DLD1 (cell line): ENCODE data around the gene CAP1.

Experiments used
- in situ Hi-C: cut with HindIII; loops from 2 replicates; pipeline ENCODE4 v1.10.0; 2017; ENCODE audit warnings: low sequenced_read_pairs

Gene CAP1

DNA sequence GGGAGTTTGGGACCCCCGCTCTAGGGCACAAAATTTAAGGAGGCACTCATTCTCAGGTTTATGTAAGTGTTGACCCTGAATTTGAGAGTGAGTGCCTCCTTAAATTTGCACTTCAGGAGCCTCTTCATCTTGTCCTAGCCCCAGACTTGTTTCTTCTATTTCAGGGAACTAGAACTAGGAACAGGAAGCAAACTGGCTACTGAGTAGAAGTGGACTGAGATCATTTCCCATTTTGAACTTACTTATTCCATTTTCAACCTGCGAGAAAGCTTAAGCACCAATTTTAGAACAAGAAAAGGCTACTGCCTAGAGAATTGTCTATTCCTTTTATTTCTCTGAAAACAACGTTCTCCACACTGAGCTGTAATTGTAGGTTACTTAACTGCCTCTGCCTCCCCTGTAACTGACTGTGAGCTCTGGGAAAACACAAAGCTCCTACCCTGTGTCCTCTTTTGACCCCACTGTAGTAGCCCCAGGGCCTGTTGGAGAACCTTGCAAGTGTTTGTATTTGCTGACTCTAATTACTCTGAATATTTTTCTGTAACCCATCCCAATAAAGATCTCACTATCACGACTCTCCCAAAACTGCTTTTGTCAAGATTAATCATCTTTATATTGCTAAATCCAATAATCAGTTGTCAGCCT is 54.1 kb downstream of the CAP1 start:
- in situ Hi-C loops = no loop called here

DNA sequence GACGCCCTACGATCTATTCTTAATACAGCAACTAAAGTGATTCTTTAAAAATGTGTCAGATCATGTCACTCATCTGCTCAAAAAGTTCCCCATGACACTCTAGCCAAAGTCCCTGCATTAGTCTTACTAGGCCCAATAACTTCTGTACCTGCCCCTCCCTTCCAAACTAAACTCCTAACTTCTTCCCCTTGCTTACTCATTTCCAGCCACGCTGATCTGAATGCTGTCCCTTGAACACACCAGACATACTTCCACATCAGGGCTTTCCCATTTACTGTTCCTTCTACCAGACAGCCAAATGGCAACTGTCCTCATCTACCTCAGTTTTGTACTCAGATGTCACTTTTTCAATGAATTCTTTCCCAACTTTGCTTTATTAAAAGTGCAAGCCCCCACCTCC is 55.3 kb downstream of the CAP1 start:
- in situ Hi-C loops = no loop called here

DNA sequence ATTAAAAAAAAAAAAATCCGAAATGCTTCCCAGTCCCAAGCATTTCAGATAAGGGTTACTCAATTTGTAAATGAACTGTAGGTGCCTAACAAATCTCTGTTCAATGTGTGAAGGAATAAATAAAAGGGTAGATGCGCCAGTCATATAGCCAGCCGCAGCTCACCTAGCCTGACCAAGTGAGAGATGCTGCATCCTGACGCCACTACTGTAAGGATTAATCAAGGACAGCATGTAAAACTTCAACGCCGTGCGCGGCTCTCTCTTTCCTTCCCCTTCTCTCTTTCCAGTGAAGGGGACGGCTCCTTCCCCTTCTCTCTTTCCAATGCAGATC is 56.1 kb downstream of the CAP1 start:
- in situ Hi-C loops = no loop called here

DNA sequence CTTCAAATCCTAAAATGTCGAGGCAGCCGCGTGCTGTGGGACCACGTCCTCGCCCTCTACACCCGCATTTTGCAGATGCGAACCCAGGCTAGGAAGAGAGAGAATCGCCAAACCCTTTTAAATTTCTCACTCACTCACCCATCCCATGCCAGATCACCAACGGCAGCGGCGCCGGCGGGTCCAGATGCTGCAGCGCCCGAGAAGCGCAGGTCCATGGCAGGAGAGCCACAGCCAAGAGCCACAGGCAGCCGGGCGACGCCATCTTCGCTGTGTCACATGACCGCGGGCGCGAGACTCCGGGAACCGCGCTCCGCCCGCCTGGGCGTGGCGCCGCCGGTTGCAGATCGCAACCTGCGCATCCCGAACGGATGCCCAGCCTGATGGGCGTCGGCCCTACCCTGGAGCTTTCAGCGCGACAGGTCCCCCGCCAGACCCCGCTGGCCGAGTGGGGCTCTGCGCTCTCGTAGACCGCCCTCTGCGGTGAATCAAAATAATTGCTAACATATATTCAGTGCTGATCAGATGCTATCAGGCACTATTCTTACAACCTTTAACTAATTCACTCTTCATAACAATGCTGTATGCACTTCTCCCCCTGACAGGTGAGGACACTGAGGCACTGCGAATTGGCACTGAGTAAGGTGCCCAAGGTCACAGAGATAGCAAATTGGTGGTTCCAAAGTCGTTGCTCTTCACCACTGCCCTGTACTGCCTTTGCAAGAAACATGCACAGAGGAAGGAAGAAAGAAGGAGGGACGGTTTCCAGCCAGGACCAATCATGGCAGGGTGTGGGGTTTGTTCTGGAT is 56.7 kb downstream of the CAP1 start, which contains the start of gene PPT1:
PPT1 (minus strand) TSS at position 276 of the 806 bp plus-strand sequence; CDS start at position 262, 14 bp downstream.
- in situ Hi-C loops = no loop called here

DNA sequence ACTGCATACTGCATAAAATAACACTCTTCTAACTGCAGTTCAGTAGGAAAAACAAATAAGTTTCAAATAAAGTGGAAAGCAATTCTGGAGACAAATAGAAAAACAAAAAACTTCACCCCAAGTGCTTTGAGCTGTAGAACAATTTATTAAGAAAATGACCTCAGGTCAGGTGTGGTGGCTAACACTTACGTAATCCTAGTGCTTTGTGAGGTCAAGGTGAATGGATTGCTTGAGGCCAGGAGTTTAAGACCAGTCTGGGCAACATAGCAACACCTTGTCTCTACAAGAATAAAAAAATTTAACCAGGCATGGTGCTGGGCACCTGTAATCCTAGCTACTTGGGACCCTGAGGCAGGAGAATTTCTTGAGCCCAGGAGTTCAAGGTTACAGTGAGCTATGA is 61.5 kb downstream of the CAP1 start:
- in situ Hi-C loops = no loop called here

DNA sequence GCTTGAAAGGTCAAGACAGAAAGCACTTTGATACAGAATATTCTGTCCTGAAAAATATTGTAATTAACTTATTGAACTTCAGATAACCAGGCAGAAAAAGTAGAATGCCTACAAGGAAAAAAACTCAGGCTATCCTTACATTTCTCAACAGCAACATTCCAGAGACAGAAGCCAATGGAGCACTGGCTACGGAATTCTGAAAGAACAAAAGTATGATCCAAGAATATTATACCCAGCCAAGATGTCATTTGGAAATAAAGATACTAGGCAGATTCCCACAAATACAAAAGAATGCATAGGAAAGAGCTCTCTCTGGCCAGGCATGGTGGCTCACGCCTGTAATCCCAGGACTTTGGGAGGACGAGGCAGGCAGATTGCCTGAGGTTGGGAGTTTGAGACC is 62.4 kb downstream of the CAP1 start:
- in situ Hi-C loops = no loop called here

DNA sequence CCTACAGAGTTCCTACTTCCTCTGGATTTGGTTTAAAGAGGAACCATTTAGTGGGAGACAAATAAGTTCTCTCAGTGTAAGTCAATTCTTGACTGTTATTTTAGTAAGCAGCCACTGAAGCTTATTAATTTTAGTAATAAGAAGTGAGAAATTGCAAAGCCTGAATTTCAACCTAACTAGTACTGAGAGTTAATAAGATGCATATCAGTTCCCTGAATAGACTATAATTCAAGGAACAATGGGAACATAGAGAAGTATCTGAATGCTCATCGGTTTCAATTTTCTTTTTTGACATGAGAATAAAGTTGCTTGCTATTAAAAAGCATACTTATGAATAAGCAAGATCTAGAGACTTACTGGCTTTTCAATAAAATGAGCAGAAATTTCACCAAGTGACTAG is 64.5 kb downstream of the CAP1 start:
- in situ Hi-C loops = no loop called here

DNA sequence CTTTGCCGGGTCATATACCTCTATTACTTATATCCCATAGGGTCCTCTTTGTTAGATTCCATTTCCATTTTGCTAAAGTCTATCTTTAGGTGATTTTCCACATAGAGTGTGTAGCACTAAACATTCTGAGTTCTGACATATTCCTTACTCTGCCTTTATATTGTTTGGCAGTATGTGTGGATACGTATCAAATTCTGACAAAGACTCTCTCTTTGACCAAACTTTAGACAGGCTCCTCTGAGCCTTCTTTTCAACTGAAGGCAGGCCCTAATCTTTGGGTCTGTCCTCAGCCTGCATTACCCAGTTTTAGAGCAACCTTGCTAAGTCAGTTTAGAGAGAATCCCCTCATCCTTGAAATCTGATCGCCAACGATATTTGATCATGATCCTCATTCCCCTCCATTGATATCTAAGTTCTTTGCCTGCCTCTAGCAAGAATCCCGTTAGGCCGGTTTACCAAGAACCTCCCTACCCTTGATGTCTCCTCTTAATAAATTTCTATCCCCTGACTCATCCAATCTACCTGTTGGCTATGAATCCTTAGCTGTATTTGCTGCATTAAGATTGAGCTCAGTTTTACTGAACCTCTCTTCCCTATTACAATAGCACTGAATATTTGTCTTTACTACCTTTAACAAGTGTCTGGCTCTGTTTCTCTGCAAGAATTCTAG is 66.9 kb downstream of the CAP1 start:
- in situ Hi-C loops = no loop called here

DNA sequence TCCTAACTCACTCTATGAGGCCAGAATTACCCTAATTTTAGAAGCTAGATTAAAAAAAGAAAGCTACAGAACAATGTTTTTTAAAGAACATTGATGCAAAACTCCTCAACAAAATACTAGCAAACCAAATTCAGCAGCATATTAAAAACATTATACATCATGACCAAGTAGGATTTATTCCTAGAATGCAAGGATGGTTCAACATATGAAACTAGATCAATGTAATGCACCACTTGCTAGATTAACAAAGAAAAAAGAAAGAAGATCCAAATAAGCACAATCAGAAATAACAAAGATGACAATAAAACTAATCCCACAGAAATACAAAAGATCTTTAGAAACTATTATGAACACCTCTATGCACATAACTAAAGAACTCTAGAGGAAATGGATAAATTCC is 69.9 kb downstream of the CAP1 start:
- in situ Hi-C loops = no loop called here

DNA sequence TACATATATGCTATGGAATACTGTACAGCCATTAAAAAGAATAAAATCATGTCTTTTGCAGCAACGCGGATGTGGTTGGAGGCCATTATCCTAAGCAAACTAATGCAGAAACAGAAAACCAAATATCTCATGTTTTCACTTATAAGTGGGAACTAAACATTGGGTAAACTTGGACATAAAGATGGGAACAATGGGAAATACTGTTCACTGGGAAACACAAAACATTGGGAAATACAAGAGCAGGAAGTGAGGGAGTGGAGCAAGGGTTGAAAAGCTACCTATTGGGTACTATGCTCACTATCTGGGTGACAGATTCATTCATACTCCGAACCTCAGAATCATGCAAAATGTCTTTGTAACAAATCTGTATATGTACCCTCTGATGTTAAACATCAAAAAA is 73.9 kb downstream of the CAP1 start:
- in situ Hi-C loops = no loop called here

DNA sequence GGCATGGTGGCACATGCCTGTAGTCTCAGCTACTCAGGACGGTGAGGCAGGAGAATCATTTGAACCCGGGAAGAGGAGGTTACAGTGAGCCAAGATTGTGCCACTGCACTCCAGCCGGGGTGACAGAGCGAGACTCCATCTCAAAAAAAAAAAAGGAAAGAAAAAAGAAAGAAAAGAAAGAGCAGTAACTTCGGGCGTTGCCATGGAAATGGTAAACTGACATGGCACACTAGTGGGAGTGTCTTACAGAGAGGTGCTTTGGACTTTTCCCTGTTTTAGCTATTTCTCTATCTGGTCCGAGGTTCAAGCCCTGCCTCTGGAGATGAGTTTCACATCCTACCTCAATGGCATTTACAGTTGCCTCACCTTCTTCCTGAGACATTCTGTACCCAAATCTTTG is 79.6 kb downstream of the CAP1 start:
- in situ Hi-C loops = no loop called here
